ELF-1 (cell line): Measurements from ENCODE around the gene BACH2.
A peak's percentile ranks its signal among the peaks of the same experiment; 100 is the strongest.

Experiments
- DNase-seq: peaks from one replicate; pipeline ENCODE4 v3.0.0-alpha.2; 2016; ENCODE audit warnings: low read depth, low spot score

Gene BACH2

GRCh38 chr6:90278129-90278528, 18.5 kb downstream of the BACH2 start:
- no peak for DNase-seq

GRCh38 chr6:90277302-90278011, 19.2 kb downstream of the BACH2 start:
- DNase-seq: no peak

- DNase-seq: no peak
Observed at GRCh38 chr6:90274451-90275030, 22.1 kb downstream of the BACH2 start.

GRCh38 chr6:90273863-90274262, 22.8 kb downstream of the BACH2 start:
- no peak for DNase-seq

GRCh38 chr6:90272895-90273294, 23.7 kb downstream of the BACH2 start:
- DNase-seq: no peak

- DNase-seq: no peak
Observed at GRCh38 chr6:90271831-90272230, 24.8 kb downstream of the BACH2 start.

- DNase-seq: no peak
Observed at GRCh38 chr6:90269334-90269733, 27.3 kb downstream of the BACH2 start.

- DNase-seq: no peak
Observed at GRCh38 chr6:90268178-90268577, 28.5 kb downstream of the BACH2 start.

- no peak for DNase-seq
Observed at GRCh38 chr6:90266905-90267621, 29.6 kb downstream of the BACH2 start.

GRCh38 chr6:90264561-90264960, 32.1 kb downstream of the BACH2 start:
- DNase-seq: no peak

- DNase-seq: no peak
Observed at GRCh38 chr6:90263633-90264032, 33.0 kb downstream of the BACH2 start.

- no peak for DNase-seq
Observed at GRCh38 chr6:90261801-90262200, 34.8 kb downstream of the BACH2 start.

- DNase-seq: no peak
Observed at GRCh38 chr6:90257486-90257738, 39.2 kb downstream of the BACH2 start.

- no peak for DNase-seq
Observed at GRCh38 chr6:90256698-90257485, 39.8 kb downstream of the BACH2 start.

GRCh38 chr6:90253631-90254030, 43.0 kb downstream of the BACH2 start:
- DNase-seq: no peak

- no peak for DNase-seq
Observed at GRCh38 chr6:90251295-90251992, 45.2 kb downstream of the BACH2 start.

GRCh38 chr6:90250405-90250804, 46.2 kb downstream of the BACH2 start:
- DNase-seq: no peak

- no peak for DNase-seq
Observed at GRCh38 chr6:90249458-90249857, 47.2 kb downstream of the BACH2 start.

- DNase-seq: no peak
Observed at GRCh38 chr6:90249034-90249433, 47.6 kb downstream of the BACH2 start.

- no peak for DNase-seq
Observed at GRCh38 chr6:90247262-90247661, 49.4 kb downstream of the BACH2 start.

GRCh38 chr6:90241229-90241880, 55.3 kb downstream of the BACH2 start:
- DNase-seq: peak; percentile 18
